ENCODE measurements around the gene ZCRB1. TPM values are rescaled to one million over a fixed set of nuclear protein-coding genes. Genes with fewer than 3 reads are reported as not detected.
"Not testable (repeated sequence)": the region's sequence is repeated elsewhere in the genome, so short reads cannot be mapped to it uniquely, and the experiment has no call there.

Gene ZCRB1, protein sequence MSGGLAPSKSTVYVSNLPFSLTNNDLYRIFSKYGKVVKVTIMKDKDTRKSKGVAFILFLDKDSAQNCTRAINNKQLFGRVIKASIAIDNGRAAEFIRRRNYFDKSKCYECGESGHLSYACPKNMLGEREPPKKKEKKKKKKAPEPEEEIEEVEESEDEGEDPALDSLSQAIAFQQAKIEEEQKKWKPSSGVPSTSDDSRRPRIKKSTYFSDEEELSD
- 79.0 TPM for polyA plus RNA-seq (2012; ENCODE audit: missing spikeins)

DNA sequence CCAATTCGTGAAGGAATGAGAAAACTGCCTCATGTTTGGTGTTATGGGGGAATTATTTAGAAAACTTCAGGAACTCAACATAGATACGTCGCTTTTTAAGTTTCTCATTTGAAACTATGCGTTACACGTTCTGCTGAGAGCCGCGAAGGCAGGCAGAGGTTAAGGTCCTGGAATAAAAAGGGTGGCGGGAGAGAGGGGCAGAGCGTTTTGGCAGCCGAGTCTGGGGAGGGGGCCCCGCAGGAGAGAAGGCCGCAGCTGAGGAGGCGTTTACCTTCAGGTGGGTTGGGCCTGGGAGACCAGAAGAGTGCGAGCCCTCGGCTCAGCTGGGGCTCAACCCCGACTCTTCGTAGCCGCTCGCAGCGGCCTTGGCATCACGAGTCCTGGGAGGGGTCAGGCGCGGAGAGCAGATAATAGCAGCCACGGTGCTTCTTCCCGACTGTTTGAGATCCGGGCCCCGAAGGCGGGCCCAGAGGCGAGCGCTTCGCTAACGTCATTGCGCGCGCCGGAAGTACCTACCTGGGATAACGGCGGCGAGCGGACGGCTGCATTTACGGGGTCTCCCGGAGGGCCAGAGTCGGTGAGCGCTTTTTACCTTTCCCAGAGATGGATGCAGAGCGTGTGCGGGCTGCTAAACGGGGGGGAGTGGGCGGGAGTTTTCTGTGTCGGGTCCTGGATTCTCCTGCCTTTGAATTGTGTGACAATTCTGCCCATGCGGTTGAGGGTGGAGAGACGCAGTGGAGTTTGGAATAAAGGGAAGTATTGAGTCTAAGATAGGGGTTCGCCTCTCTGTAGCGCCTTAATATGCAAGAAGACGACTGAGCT is at the start of gene ZCRB1, which contains the start of gene PPHLN1:
TSS of gene ZCRB1 (minus strand) at position 442 of the 822 bp plus-strand sequence. CDS start 1,992 bp downstream, outside the sequence.
TSS of gene PPHLN1 (plus strand) at position 515 of the 822 bp plus-strand sequence. CDS start 9,736 bp downstream, outside the sequence.
- FAIRE-seq (peak; percentile 54), DNase-seq (ENCODE audit: insufficient read length) (peak; percentile 67)
- TF ChIP-seq POLR2AphosphoS5 (IDR thresholded peaks at IDR 0.05; ENCODE audit: low read depth, low read length) (peak; percentile 71; the same call in 1 of the 2 replicates), POLR2A (IDR thresholded peaks at IDR 0.05; ENCODE audit: low read depth, low read length) (peak; percentile 85), TAF1 (IDR thresholded peaks at IDR 0.05; ENCODE audit: borderline replicate concordance, low read depth, low read length) (peak; percentile 62; the same call in 1 of the 2 replicates)

GRCh38 chr12:42373669-42374068 is 47.8 kb upstream of the ZCRB1 start:
- TF ChIP-seq TAF1 (IDR thresholded peaks at IDR 0.05; ENCODE audit: borderline replicate concordance, low read depth, low read length), result no peak
- TF ChIP-seq POLR2A (IDR thresholded peaks at IDR 0.05; ENCODE audit: low read depth, low read length), result no peak
- TF ChIP-seq POLR2AphosphoS5 (IDR thresholded peaks at IDR 0.05; ENCODE audit: low read depth, low read length), result no peak
- FAIRE-seq (no peak), DNase-seq (ENCODE audit: insufficient read length) (no peak)

GRCh38 chr12:42372154-42372791 is 46.4 kb upstream of the ZCRB1 start:
- FAIRE-seq, result peak; percentile 88
- TF ChIP-seq TAF1 (IDR thresholded peaks at IDR 0.05; ENCODE audit: borderline replicate concordance, low read depth, low read length), result no peak
- TF ChIP-seq POLR2A (IDR thresholded peaks at IDR 0.05; ENCODE audit: low read depth, low read length), result no peak
- TF ChIP-seq POLR2AphosphoS5 (IDR thresholded peaks at IDR 0.05; ENCODE audit: low read depth, low read length), result no peak
- DNase-seq (ENCODE audit: insufficient read length), result peak; percentile 19

GRCh38 chr12:42370013-42370412 is 44.1 kb upstream of the ZCRB1 start:
- no peak for FAIRE-seq
- DNase-seq (ENCODE audit: insufficient read length), result no peak
- TF ChIP-seq POLR2AphosphoS5 (IDR thresholded peaks at IDR 0.05; ENCODE audit: low read depth, low read length), result no peak
- no peak for TF ChIP-seq TAF1 (IDR thresholded peaks at IDR 0.05; ENCODE audit: borderline replicate concordance, low read depth, low read length)
- no peak for TF ChIP-seq POLR2A (IDR thresholded peaks at IDR 0.05; ENCODE audit: low read depth, low read length)

GRCh38 chr12:42365486-42365885 is 39.6 kb upstream of the ZCRB1 start:
- TF ChIP-seq TAF1 (IDR thresholded peaks at IDR 0.05; ENCODE audit: borderline replicate concordance, low read depth, low read length) (no peak), POLR2AphosphoS5 (IDR thresholded peaks at IDR 0.05; ENCODE audit: low read depth, low read length) (no peak), POLR2A (IDR thresholded peaks at IDR 0.05; ENCODE audit: low read depth, low read length) (no peak)
- FAIRE-seq (no peak), DNase-seq (ENCODE audit: insufficient read length) (no peak)

GRCh38 chr12:42364692-42365091 is 38.8 kb upstream of the ZCRB1 start:
- FAIRE-seq (no peak), DNase-seq (ENCODE audit: insufficient read length) (no peak)
- TF ChIP-seq POLR2AphosphoS5 (IDR thresholded peaks at IDR 0.05; ENCODE audit: low read depth, low read length), result no peak
- TF ChIP-seq POLR2A (IDR thresholded peaks at IDR 0.05; ENCODE audit: low read depth, low read length), result no peak
- no peak for TF ChIP-seq TAF1 (IDR thresholded peaks at IDR 0.05; ENCODE audit: borderline replicate concordance, low read depth, low read length)

DNA sequence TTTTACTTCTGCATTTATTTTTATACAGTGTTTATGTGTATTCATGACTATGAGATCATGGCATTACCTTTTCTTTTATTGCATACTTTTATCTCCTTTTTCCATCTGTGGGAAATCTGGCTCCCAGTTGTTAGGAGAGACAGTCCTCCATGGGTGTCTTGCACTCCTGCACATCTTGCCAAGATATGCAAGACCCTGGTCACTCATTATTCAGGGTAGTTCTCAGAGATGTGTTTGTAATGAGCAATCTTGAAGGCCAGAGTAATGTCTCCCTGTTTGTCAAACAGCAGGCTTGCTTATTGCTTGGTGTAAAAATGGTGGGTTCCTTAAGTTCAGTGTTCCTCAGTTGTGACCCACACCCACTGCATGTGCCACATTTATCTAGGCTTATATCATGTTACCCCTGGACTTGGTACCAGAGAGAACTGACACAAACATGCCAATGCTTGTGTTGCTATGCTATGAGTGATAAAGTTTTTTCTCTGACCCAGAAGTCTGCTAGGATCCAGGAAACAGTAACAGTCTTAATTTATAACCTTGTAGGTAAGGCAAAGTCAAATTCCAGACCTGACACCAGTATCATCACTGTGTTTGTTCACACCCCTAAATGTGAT is 36.9 kb upstream of the ZCRB1 start:
- FAIRE-seq (no peak), DNase-seq (ENCODE audit: insufficient read length) (no peak)
- no peak for TF ChIP-seq TAF1 (IDR thresholded peaks at IDR 0.05; ENCODE audit: borderline replicate concordance, low read depth, low read length)
- no peak for TF ChIP-seq POLR2A (IDR thresholded peaks at IDR 0.05; ENCODE audit: low read depth, low read length)
- TF ChIP-seq POLR2AphosphoS5 (IDR thresholded peaks at IDR 0.05; ENCODE audit: low read depth, low read length), result no peak

DNA sequence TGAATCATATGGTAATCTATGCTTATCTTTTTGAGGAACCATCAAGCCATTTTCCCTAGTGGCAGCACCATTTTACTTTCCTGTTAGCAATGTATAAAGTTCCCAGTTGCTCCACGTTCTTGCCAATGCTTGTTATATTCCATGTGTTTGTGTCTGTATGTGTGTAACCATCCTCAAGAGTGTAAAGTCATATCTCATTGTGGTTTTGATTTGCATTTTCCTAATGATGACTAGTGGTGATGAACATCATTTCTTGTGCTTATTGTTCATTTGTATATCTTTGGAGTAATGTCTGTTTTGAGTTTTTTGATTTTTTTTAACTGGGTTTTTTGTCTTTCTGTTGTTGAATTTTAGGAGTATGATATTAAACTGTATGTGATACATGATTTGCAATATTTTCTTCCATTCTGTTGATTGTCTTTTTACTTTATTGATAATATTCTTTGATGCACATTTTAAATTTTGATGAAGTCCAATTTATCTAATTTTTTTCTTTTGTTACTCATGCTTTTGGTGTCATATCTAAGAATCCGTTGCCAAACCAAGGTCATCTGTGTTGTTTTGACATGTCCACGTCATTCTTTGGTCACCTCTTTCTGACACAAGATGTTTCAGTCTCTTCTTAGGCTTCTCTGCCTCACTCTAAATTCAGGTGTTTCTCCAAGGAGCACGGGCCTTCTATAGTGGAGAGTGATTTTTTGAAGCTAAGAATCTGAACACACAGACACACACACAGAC is 36.2 kb upstream of the ZCRB1 start:
- TF ChIP-seq POLR2AphosphoS5 (IDR thresholded peaks at IDR 0.05; ENCODE audit: low read depth, low read length) (no peak), POLR2A (IDR thresholded peaks at IDR 0.05; ENCODE audit: low read depth, low read length) (no peak), TAF1 (IDR thresholded peaks at IDR 0.05; ENCODE audit: borderline replicate concordance, low read depth, low read length) (no peak)
- FAIRE-seq (no peak), DNase-seq (ENCODE audit: insufficient read length) (no peak)

DNA sequence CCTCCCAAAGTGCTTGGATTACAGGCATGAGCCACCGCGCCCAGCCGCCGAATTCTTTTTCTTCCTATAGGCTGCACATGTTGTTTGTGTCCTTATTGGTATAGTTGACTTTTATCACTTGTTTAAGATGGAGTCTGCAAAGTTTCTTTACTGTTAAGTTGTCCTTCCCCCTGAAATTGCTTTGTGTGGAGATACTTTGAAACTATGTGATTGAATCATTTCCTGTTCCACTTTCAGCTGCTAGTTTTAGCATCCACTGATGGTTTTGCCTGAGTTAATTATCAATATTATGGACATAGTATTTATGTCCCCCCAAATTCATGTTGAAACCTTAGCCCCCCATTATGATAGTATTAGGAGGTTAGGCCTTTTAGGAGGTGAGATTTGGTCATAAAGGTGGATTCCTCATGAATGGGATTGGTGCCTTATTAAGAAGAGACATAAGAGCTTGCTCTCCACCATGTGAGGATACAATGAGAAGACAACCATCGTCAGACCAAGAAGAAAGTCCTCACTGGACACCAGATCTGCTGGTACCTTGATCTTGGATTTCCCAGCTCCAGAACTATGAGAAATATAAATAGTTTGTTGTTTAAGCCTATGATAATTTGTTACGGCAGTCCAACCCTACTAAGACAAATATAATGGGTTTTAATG is 35.0 kb upstream of the ZCRB1 start:
- FAIRE-seq (no peak), DNase-seq (ENCODE audit: insufficient read length) (no peak)
- TF ChIP-seq POLR2A (IDR thresholded peaks at IDR 0.05; ENCODE audit: low read depth, low read length) (no peak), POLR2AphosphoS5 (IDR thresholded peaks at IDR 0.05; ENCODE audit: low read depth, low read length) (no peak), TAF1 (IDR thresholded peaks at IDR 0.05; ENCODE audit: borderline replicate concordance, low read depth, low read length) (no peak)

DNA sequence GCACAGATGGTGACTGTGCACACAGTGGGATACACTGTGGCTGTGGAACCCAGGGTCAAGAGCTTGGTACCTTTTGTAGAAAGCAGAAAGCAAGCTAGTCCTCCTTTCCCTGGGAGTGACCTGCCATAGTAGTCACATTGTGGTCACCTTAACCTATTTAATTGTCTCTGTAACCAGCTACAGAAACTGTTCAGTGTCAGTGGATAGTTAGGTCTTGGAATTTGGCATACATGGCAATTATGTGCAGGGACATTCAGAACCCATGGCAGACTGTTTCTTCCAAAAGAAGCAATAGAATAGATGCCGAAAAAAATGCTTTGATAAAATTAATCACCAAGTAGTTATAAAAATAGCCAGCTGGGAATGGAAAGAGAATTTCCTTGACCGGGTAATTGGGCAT is 30.4 kb upstream of the ZCRB1 start:
- no peak for FAIRE-seq

GRCh38 chr12:42350021-42350407 is 24.1 kb upstream of the ZCRB1 start:
- not testable (repeated sequence) for FAIRE-seq; DNase-seq (ENCODE audit: insufficient read length)

More for the DNA sequence above, 30.4 kb upstream of the ZCRB1 start:
- no peak for DNase-seq (ENCODE audit: insufficient read length)
- TF ChIP-seq POLR2AphosphoS5 (IDR thresholded peaks at IDR 0.05; ENCODE audit: low read depth, low read length) (no peak), POLR2A (IDR thresholded peaks at IDR 0.05; ENCODE audit: low read depth, low read length) (no peak), TAF1 (IDR thresholded peaks at IDR 0.05; ENCODE audit: borderline replicate concordance, low read depth, low read length) (no peak)

- not testable (repeated sequence) for DNase-seq (ENCODE audit: insufficient read length); FAIRE-seq
Observed at GRCh38 chr12:42349119-42350020, 23.5 kb upstream of the ZCRB1 start.
